HG03469 (cell line): ENCODE results near the gene CDC5L.
"Not testable (repeated sequence)": the region's sequence is repeated elsewhere in the genome, so short reads cannot be mapped to it uniquely, and the experiment has no call there.

Experiments used
- ATAC-seq: cut with Tn5 transposase; IDR thresholded peaks from one replicate; pipeline ENCODE4 v1.9.1; 2021; ENCODE audit warnings: mild to moderate bottlenecking, moderate library complexity, moderate number of reproducible peaks; ENCODE audit not compliant: unreplicated experiment

CDC5L gene

DNA sequence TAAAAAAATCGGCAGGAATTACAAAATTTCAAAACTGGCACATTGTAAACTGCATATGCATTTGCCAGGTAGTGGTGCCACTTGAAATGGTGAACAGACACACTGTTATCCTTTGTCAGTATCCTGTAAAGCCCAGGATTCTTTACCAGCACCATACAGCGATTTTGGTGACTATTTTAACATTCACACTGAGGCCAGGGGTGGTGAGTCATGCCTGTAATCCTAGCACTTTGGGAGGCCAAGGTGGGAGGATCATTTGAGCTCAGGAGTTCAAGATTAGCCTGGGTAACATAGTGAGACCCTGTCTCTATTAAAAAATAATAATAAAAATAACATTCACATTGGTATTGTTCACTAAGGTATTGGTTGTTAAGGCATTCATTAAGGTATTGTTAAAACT lies 61.7 kb downstream of the CDC5L start:
- ATAC-seq, result not testable (repeated sequence)

DNA sequence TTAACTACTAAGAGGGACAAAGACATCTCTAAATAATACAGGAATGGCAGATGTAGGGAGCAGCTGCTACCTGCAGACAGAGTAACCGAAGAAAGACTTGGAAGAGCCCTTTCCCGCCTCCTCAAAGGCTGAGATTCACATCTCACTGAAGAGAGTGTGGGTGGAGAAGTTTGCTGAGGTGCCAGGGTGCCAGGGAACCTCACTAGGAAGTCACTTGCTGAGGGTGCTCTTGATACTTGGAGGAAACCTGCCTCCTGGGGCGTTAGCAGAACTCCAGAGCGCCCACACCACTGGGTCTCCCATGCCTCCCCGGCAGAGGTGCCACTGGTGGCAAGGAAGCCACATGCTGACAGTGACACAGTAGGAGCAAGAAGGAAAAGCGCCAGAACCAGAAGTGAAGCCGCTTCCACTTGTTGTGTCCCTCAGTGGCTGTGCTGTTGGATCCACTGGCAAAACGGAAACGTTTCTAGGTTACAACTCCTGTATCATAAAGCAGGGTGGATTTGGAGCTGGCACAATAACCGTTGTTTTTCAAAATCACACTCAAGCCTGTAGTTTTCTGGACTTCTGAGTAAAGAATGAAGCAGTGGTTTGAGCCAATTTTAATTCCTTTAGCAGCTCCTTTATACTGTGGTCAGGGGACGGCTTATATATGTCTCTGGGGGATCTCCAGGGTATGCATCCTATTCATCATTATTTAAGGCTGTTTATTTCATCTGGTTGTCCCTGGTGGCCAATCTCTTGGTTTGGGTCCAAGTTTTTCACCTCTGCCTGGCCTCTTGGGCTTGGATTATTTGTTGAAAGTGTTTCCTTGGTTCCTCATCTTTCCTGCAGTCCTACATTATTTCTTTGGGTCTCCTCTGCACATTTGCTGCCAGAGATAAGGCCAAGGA lies 64.5 kb downstream of the CDC5L start:
- ATAC-seq, result no peak

DNA sequence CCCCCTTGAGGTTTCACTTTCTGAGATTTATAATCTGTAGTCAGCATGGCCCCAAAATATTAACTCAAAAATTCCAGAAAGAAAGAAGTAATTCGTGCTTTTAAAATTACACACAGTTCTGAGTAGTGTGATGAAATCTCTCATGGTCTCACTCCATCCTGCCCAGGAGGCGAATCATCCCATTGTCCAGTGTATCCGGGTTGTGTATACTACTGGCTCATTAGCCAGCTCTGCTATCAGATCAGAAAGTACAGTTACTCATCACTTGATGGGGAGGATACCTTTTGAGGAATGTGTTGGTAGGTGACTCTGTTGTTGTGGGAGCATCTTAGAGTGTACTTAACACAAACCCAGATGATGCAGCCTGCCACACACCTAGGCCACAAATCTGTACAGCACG lies 65.2 kb downstream of the CDC5L start:
- no peak for ATAC-seq

DNA sequence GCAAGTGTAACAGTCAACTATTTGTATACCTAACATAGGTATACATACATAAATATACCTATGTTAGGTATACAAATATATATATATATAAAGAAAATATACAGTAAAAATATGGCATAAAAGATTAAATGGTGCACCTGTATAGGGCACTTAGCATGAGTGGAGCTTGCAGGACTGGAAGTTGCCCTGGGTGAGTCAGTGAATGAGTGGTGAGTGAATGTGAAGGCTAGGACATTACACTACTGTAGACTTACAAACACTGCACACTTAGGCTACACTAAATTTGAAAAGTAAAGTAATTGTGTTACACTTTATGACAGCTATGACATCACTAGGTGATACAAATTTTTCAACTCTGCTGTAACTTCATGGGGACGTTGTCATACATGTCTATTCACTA lies 65.6 kb downstream of the CDC5L start:
- no peak for ATAC-seq

DNA sequence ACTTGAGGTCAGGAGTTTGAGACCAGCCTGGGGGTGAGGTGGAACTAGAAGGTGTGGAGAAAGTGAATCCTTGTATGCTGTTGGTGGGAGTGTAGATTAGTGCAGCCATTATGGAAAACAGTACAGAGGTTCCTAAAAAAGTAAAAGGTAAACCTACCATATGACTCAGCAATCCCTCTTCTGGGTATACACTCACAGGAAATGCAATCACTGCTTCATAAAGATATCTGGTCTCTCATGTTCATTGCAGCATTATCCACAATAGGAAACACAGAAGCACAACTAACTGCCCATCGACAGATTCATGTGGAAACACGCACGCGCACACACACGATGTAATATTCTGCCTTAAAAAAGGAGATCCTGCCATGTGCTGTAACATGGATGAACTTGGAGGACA lies 66.7 kb downstream of the CDC5L start:
- no peak for ATAC-seq

DNA sequence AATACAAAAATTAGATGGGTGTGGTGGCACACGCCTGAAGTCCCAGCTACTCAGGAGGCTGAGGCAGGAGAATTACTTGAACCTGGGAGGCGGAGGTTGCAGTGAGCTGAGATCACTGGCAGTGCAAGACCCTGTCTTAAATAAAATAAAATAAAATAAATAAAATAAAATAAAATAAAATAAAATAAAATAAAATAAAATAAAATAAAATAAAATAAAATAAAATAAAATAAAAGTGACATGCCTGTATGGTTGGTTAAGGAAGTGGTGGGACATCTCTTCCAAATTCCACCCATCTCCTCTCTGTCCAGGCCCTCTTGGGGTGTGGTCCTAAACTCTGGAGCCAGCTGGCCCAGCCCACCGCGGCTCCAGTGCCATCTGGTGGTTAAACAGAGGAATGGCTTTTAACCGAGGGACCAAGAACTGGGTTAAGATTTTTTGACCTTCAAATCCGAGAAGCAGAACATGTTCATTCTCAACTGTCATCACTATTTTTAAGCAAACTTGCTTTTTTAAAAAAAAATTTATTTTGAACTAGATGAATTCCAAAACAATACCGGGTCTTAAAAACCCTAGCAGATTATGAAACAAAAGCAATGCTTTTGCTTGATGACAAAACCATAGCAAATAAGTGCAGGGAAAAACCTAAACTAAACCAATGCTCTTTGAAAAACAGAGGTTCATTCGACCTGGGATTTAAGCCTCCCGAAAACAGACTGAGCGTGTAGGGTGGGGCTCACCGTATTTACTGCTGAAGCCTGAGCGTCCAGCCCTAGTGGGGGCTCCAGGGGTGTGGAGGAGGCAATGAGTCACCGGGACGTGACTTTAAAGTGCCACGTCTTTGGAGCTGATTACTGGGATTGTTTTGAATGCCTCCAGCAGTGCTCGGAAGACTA lies 68.8 kb downstream of the CDC5L start:
- ATAC-seq, result no peak

DNA sequence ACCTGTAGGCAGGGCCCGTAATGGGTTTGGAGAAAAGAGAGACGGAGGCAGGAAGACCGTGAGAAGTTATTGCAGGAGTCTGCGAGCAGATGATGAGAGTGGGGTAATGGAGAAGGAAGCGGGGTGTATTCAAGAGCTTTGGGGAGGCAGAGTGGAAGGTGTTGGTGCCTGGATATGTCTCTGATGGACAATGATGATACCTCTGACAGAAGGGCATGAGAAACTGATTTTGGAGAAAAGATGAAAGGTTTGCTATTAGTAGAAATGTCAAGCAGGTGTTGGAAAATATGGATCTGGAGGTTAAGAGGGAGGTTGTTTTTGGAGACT lies 69.4 kb downstream of the CDC5L start:
- no peak for ATAC-seq

DNA sequence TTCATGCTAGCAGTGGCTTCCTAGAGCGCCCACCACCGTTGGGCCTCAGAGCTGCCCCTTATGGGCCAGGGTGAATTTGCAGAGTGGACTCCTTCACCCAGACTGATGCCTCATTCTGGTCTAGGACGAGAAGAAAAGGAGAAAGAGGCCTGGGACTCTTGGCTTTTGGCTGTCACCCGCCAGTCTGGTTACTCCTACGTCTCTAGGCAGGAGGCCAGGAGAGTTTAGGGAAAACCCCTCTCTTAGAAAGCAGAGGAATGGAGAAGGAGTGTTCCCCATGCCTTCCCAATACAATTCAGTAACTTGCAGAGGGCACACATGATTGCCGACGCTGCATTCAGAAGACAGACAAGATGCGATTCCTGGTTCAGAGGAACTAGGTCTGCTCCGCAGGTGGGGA lies 70.1 kb downstream of the CDC5L start:
- ATAC-seq, result no peak

DNA sequence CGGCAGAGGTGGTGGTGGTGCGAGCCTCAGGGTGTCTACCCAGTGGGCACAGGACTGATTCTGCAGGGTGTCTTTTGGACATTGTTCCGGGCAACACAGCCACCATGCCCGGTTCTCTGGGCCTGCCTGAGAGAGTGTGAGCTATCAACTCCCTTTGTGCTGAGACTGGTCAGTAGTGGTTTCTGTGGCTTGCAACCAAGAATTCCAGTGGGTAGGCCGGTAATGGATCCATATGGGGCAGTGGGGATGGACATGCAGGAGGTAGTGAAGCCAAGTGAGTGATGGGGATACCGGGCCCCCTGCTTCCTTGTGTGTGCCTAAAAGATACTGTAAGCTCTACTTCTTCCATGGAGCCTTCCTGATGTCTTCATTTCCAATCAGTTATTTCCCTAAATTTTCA lies 71.0 kb downstream of the CDC5L start:
- no peak for ATAC-seq

DNA sequence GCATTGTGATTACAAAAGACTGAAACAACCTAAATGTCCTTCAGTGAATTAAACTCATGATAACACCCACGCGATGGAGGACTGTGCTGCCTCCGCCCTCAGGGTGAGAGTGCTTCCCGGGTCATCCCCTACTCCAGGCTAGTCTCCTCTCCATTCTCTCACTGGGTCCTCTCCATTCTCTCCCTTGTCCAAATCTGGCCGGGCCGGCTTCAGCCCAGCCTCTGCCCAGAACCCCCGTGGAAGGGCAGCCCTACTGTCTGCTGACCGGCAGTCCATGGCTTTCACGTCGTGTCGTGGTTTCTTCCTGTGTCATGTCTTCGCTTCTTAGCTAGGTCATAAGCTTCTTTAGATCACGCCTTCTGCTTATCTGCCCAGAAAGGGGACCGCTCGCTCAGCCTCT lies 74.8 kb downstream of the CDC5L start:
- ATAC-seq, result no peak

DNA sequence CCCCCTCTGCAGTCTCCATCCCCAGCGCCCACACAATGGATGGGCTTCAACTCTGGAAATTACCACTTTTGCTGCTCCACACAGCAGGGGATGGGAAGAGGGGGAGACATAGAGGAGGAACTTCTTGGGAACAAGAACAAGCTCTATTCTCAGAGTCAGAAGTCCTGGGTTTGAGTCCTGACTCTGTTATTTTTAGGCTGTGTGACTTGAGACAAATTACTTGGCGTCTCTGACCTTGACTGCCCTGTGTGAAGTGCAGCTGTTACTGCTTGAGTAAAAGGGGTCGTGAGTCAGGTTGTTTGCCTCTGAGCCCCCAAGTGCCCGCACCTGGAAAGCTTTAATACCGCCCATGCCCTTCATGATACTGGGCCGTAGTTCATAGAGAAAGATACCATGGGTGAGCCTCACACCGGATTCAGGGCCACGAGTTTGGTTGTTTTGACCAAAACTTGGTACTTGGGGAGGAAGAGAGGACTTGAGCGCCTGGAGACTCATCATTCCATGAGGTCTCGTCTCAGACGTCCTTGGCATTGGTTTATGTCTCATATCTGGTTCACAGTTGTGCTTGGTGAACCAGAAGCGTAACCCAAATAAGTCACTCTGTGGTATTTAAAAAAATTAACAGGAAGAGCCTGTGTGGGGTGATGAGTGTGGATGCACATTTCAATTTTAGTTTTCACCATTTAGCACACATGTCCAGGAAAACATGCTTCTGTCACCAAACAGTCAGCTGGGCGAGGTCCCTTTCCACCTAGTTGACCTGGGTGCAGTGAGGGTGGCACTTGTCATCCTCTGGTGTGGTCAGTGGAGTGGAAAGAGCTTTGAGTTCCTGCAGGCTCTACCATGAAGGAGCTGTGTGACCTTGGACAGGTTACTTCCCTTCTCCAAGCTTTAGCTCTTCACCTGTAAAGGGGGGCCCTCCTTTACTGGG lies 75.6 kb downstream of the CDC5L start:
- ATAC-seq, result no peak

DNA sequence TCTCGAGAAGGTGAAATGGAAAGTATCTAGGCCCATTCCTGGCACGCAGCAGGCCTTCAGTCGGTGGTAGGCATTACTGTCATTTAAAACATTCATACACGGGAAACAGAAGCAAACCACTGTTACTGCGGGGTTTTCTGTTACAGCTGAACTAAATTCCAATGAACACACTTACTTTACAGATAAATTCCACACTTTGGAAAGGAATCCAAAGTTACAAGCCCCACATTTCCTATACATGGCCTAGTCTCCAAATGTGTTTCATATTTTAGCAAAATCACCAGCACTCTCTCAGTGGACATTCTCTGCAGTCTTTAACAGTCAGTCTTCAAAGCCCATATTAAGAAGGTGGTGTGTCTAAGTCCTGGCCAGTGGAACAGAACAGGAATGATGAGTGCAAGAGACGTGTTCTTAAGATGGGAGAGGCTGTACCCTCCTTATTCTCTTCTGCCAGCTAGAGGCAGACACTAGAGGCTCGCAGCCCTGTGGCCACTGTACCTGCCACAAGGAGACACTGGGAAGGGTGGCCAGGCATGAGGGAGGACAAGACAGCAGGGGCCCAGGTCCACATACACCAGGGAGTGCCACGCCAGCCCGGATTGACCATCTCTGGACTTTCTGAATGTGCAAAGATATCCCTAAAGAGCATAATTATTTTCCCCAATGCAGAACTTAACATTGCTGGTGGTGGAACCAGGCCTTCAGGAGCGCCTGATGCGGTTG lies 76.4 kb downstream of the CDC5L start:
- ATAC-seq, result no peak

DNA sequence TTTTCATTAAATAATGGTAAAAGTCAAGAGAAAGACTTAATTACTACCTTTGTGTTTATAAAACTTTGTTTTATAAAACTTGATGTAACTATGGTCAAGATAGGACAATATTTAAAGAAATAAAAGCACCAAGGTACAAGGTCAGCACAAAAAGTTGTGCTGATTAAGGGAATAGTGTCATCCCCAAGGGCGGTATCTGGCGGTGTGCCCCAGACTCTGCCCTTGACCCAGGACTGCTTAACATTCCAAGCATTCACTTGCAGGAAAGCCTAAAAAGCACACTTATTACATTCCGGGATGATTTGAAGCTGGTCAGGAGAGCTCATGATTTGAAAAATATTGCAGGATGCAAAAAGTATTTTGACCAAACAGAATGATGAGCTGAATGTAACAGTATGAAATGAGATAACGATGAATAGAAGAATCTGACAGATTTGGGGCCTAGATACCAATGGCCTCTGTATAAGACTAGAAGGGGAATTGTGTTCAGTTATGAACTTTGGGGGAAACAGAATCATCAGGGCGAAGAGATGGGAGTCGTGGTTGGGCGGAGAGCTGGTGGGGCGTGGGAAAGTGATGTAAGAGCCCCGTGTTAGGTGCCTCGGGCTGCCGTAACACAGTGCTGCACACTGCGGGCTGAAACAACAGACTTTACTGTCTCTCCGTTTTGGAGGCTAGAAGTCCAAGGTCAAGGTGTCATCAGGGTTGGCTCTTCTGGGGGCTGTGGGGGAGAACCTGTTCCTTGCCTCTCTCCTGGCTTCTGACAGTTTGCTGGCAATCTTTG lies 77.2 kb downstream of the CDC5L start:
- ATAC-seq, result no peak

DNA sequence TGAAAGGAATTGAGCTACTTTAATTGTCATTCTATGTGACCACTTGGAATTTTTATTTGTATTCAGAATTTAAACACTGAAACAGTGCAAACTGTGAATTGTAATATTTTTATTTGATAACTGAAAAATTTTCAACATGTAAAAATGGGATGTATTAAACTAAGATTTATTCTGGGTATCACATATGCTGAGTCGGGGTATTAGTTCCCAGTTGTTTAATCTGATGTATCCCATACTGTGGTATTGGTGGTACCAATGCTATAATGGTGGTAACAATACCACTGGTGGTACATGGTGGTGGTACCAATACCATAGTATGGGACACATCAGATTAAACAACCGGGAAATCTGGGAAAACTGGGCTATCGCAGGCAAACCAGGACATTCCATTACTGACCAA lies 79.4 kb downstream of the CDC5L start:
- no peak for ATAC-seq

DNA sequence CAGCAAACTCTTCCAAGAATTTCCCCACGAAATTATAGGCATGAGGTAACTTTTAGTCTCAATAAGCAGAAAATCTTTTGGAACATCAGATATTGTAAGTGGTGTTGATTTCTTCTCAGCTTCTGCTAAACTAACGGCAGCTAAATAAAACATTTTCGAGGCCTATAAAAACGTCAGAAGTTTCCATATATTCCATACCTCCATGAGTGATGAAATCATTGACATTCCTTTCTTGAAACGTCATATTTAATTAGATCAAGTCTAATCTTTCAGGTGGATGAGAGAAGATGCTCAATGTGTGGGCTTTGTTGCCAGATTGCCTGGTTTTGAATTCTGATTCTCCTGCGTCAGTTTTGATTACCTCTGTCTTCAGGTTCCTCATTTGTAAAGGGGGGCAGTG lies 81.3 kb downstream of the CDC5L start:
- ATAC-seq, result no peak

DNA sequence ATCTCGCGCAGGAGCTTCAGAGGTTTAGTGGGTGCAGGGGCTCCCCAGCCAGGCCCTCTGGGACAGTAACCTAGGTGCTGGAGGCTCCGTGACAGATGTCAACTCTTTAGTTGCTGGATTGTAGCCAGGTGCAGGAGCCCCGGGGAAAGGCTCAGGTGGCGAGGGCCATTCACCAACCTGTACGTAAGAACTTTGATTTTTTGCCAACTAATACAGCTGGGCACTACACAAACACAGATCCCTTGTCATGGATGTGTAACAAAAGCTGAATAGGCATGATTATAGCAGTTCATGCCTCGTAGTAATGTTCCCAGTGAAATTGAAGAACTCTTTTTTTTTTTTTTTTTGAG lies 82.6 kb downstream of the CDC5L start:
- no peak for ATAC-seq

DNA sequence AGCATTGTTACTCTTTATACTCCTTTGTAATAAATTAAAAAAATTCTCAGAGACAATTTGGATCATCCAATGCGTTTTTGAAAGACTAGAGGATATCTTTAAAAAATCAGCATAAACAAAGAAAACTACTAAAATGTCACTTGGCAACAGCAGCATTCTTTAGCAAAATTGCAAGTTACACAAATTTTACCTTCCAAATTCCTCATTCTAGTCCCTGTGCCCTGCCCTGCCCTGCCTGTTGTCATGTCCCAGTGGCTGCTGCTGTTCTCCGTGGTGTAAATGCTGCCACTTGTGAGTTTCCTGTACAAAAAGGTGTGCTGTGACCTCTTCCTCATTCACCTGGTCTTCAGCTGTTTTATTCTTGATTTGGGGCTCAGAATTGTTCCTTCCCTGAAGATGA lies 83.2 kb downstream of the CDC5L start:
- ATAC-seq, result no peak

DNA sequence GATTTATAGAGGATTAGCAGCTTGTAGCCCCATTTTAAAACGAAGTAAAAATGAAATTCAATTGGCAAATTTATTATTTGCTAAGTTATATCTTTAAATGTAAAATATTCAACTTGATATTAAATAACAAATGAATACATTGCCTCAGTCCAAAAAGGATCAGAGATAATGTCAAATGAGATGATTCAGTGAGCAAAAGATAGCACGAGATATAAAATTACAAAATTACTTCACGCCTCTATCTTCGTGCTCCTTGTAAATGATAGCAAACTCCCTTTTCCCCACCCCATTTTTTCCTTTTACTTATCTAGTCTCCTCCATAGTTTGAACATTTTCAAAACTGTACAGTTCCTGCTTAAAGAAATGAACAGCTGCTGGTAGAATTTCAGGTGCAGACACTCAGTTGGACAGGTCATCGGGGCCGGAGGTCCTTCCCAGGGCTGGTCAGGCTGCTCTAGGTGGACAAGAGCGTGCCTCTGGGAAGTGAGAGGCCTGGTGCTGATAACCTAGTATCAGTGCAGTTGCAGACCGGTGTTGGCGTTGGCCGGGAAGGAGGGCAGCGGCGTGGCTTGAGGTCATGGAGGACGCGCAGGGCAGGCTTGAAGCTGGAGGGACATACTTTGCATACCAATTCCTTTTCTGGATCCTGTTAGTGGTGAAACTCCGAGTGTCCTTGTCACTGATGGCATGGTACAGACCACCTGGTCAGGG lies 83.9 kb downstream of the CDC5L start:
- ATAC-seq, result no peak
